IMR-90 (cell line): ENCODE results near the gene CCDC7. TPM values are rescaled to one million over a fixed set of nuclear protein-coding genes. Genes with fewer than 3 reads are reported as not detected.

Experiments
- ATAC-seq: fragments of 200-7000 bp; cut with Tn5 transposase; 2 replicates; pipeline ENCODE4 v1.9.1; 2020; ENCODE audit warnings: low read depth, mild to moderate bottlenecking, moderate library complexity
- BruUV-seq: library from RNA; stranded (reverse); fragments of 400-500 nt; replicated peaks from 2 replicates; lab custom pipeline; 2021; lab: Mats Ljungman, UMichigan
- CTCF ChIA-PET: fragments of 300-600 bp; formaldehyde crosslinking; extraction: SDS; loops from one replicate; lab custom pipeline; 2021; ENCODE audit warnings: antibody characterized with exemption; lab: Yijun Ruan, JAX
- POLR2A ChIA-PET: fragments of 300-600 bp; sonication (Branson Sonifier 250); formaldehyde crosslinking; loops from one replicate; lab custom pipeline; 2022; ENCODE audit warnings: antibody characterized with exemption; ENCODE audit not compliant: unreplicated experiment; lab: Charles Lee
- DNase-seq: peaks from one replicate; pipeline ENCODE4 v3.0.0; 2013
- H2AFZ ChIP-seq: replicated peaks from 2 replicates; pipeline ENCODE3; 2013; ENCODE audit warnings: low read length, mild to moderate bottlenecking; ENCODE audit not compliant: poor library complexity
- H2AK5ac ChIP-seq: 2 replicates; pipeline ENCODE4 v1.6.1; 2013; ENCODE audit warnings: low read depth, low read length, inconsistent platforms
- H2AK9ac ChIP-seq: replicated peaks from 2 replicates; pipeline ENCODE3; 2013; ENCODE audit warnings: mild to moderate bottlenecking, low read depth, low read length, moderate library complexity; ENCODE audit not compliant: poor library complexity
- H2BK120ac ChIP-seq: 2 replicates; pipeline ENCODE4 v1.6.1; 2013; ENCODE audit warnings: low read depth, low read length, inconsistent platforms
- H2BK15ac ChIP-seq: 3 replicates; pipeline ENCODE4 v1.6.1; 2013; ENCODE audit warnings: low read depth, low read length, inconsistent platforms
- H2BK20ac ChIP-seq: 2 replicates; pipeline ENCODE4 v1.6.1; 2013; ENCODE audit warnings: low read depth, mild to moderate bottlenecking, inconsistent platforms, low read length, moderate library complexity
- H2BK5ac ChIP-seq: 2 replicates; pipeline ENCODE4 v1.6.1; 2013; ENCODE audit warnings: mild to moderate bottlenecking, low read depth, low read length, inconsistent platforms; ENCODE audit not compliant: poor library complexity, severe bottlenecking
- H3K14ac ChIP-seq: replicated peaks from 2 replicates; pipeline ENCODE4 v1.6.1; 2013; ENCODE audit warnings: low read depth, low read length, inconsistent platforms
- H3K18ac ChIP-seq: 2 replicates; pipeline ENCODE4 v1.6.1; 2013; ENCODE audit warnings: low read depth, low read length, control low read depth
- H3K23ac ChIP-seq: 2 replicates; pipeline ENCODE4 v1.6.1; 2013; ENCODE audit warnings: low read depth, low read length, inconsistent platforms
- H3K27ac ChIP-seq: 2 replicates; pipeline ENCODE4 v1.5.1; 2013; ENCODE audit warnings: mild to moderate bottlenecking, control low read depth, low read length; ENCODE audit not compliant: insufficient read depth
- H3K27me3 ChIP-seq: 2 replicates; pipeline ENCODE4 v1.6.1; 2013; ENCODE audit warnings: low read length; ENCODE audit not compliant: control insufficient read depth, insufficient read depth
- H3K36me3 ChIP-seq: 2 replicates; pipeline ENCODE4 v1.6.1; 2013; ENCODE audit warnings: low read length, mixed read lengths; ENCODE audit not compliant: control insufficient read depth, insufficient read depth
- H3K4ac ChIP-seq: 2 replicates; pipeline ENCODE4 v1.6.1; 2013; ENCODE audit warnings: low read depth, low read length, inconsistent platforms
- H3K4me1 ChIP-seq: 2 replicates; pipeline ENCODE4 v1.6.1; 2013; ENCODE audit warnings: low read length, mixed read lengths; ENCODE audit not compliant: control insufficient read depth, insufficient read depth
- H3K4me2 ChIP-seq: 2 replicates; pipeline ENCODE4 v1.6.1; 2013; ENCODE audit warnings: low read depth, mild to moderate bottlenecking, control low read depth, low read length, moderate library complexity
- H3K4me3 ChIP-seq: 2 replicates; pipeline ENCODE4 v1.5.1; 2013; ENCODE audit warnings: low read depth, mild to moderate bottlenecking, control low read depth, low read length, moderate library complexity; ENCODE audit not compliant: insufficient read depth
- H3K56ac ChIP-seq: 2 replicates; pipeline ENCODE4 v1.6.1; 2013; ENCODE audit warnings: low read length, inconsistent platforms; ENCODE audit not compliant: insufficient read depth; ENCODE audit errors: extremely low read depth
- H3K79me1 ChIP-seq, 2 experiments: 2 replicates each; pipeline ENCODE4 v1.6.1; 2013; ENCODE audit warnings: low read length in 2 of 2, inconsistent platforms in 1 of 2, low read depth in 1 of 2
- H3K9ac ChIP-seq: 2 replicates; pipeline ENCODE4 v1.6.1; 2013; ENCODE audit warnings: low read depth, low read length, control low read depth
- H3K9me1 ChIP-seq: 2 replicates; pipeline ENCODE4 v1.6.1; 2013; ENCODE audit warnings: low read length, inconsistent platforms; ENCODE audit not compliant: insufficient read depth
- H3K9me3 ChIP-seq: 2 replicates; pipeline ENCODE4 v1.6.1; 2013; ENCODE audit warnings: low read length; ENCODE audit not compliant: control insufficient read depth, insufficient read depth
- H4K20me1 ChIP-seq: 2 replicates; pipeline ENCODE4 v1.6.1; 2013; ENCODE audit warnings: low read length, inconsistent platforms; ENCODE audit not compliant: insufficient read depth
- H4K5ac ChIP-seq: 2 replicates; pipeline ENCODE4 v1.6.1; 2013; ENCODE audit warnings: mild to moderate bottlenecking, low read depth, low read length, control low read depth
- H4K8ac ChIP-seq, 2 experiments: 2 replicates each; pipeline ENCODE4 v1.6.1; 2013; ENCODE audit warnings: low read depth in 2 of 2, low read length in 2 of 2, control low read depth in 1 of 2, inconsistent platforms in 1 of 2
- H4K91ac ChIP-seq: 2 replicates; pipeline ENCODE4 v1.6.1; 2013; ENCODE audit warnings: low read depth, low read length, inconsistent platforms; ENCODE audit not compliant: insufficient read depth
- BHLHE40 ChIP-seq: fragments of 150-350 bp; IDR thresholded peaks from 2 replicates; pipeline ENCODE4 v1.6.1; 2016; ENCODE audit warnings: mild to moderate bottlenecking, low read depth, low read length
- CEBPB ChIP-seq: IDR thresholded peaks from 2 replicates; pipeline ENCODE4 v1.6.1; 2012; ENCODE audit warnings: low read depth, low read length, improper control_type of control experiment
- CHD1 ChIP-seq: IDR thresholded peaks from 2 replicates; pipeline ENCODE4 v1.6.1; 2012; ENCODE audit warnings: low read depth, low read length, improper control_type of control experiment
- CTCF ChIP-seq: conservative IDR thresholded peaks from 2 replicates; pipeline ENCODE4 v1.5.1; 2012; ENCODE audit warnings: mild to moderate bottlenecking, low read depth, low read length, improper control_type of control experiment
- FOS ChIP-seq: fragments of 150-350 bp; IDR thresholded peaks from 2 replicates; pipeline ENCODE4 v1.6.1; 2016; ENCODE audit warnings: low read depth, low read length
- MAFK ChIP-seq: IDR thresholded peaks from 2 replicates; pipeline ENCODE4 v1.6.1; 2012; ENCODE audit warnings: low read depth, low read length, improper control_type of control experiment
- MAZ ChIP-seq: IDR thresholded peaks from 2 replicates; pipeline ENCODE4 v1.6.1; 2012; ENCODE audit warnings: low read depth, mild to moderate bottlenecking, low read length, improper control_type of control experiment, moderate library complexity, borderline replicate concordance
- MXI1 ChIP-seq: IDR thresholded peaks from 2 replicates; pipeline ENCODE4 v1.6.1; 2012; ENCODE audit warnings: low read depth, mild to moderate bottlenecking, low read length, moderate library complexity, borderline replicate concordance
- NFE2L2 ChIP-seq: fragments of 150-350 bp; IDR thresholded peaks from 2 replicates; pipeline ENCODE4 v1.6.1; 2016; ENCODE audit warnings: low read depth, mild to moderate bottlenecking, low read length
- RAD21 ChIP-seq: IDR thresholded peaks from 2 replicates; pipeline ENCODE4 v1.6.1; 2012; ENCODE audit warnings: low read length, improper control_type of control experiment
- RCOR1 ChIP-seq: IDR thresholded peaks from 2 replicates; pipeline ENCODE4 v1.6.1; 2012; ENCODE audit warnings: mild to moderate bottlenecking, low read length, improper control_type of control experiment; ENCODE audit not compliant: insufficient replicate concordance
- RFX5 ChIP-seq: IDR thresholded peaks from 2 replicates; pipeline ENCODE4 v1.8.0; 2012; ENCODE audit warnings: low read depth, mild to moderate bottlenecking, low read length, moderate library complexity
- SMC3 ChIP-seq: fragments of 150-350 bp; IDR thresholded peaks from 2 replicates; pipeline ENCODE4 v1.6.1; 2016; ENCODE audit warnings: low read depth, mild to moderate bottlenecking, antibody characterized with exemption, low read length, moderate library complexity
- WGBS, 2 experiments: methylation state at CpG; one replicate each; pipeline versions ENCODE4 v1.1.5 to v1.1.7; 2013; ENCODE audit warnings: missing lambda C conversion rate in 2 of 2; ENCODE audit not compliant: insufficient read length in 1 of 2; ENCODE audit errors: extremely low coverage in 2 of 2; 5-methylcytosine and 5-hydroxymethylcytosine counted together
- dilution Hi-C: fragments of 300-500 bp; cut with HindIII; formaldehyde crosslinking; loops from one replicate; pipeline ENCODE4 v1.14.3; 2018; ENCODE audit warnings: low sequenced_read_pairs; ENCODE audit not compliant: unreplicated experiment
- in situ Hi-C: fragments of 300-500 bp; cut with MboI; formaldehyde crosslinking; loops from 3 replicates; pipeline ENCODE4 v1.14.3; 2019; ENCODE audit warnings: low sequenced_read_pairs, inconsistent platforms, mixed read lengths
- intact Hi-C: fragments of 100-400 bp; cut with micrococcal nuclease; formaldehyde crosslinking; loops from 2 replicates; pipeline ENCODE4 v1.10.0; 2022
- polyA plus RNA-seq, 3 experiments: library from polyadenylated mRNA; depleted of rRNA; stranded (reverse); fragments of >200 nt; gene quantifications; 2 replicates each; pipeline ENCODE4 v1.2.3, GENCODE V29; 2012; ENCODE audit warnings: low replicate concordance in 1 of 3
- total RNA-seq: library from RNA; depleted of rRNA; stranded (reverse); fragments of >200 nt; gene quantifications from 2 replicates; pipeline ENCODE4 v1.2.3, GENCODE V29; 2012
- TF ChIP-seq, protein P1 (sequence below): fragments of 150-350 bp; IDR thresholded peaks from 2 replicates; pipeline ENCODE4 v1.6.1; 2016; ENCODE audit warnings: low read depth, mild to moderate bottlenecking, low read length, moderate library complexity, borderline replicate concordance

Gene CCDC7
- total and polyA plus RNA-seq, 2 of the 4 experiments (the other 2 are of a cell fraction) = 0.74 to 4.3 TPM

GRCh38 chr10:32415361-32415760 lies 30.6 kb upstream of the CCDC7 start:
- H4K8ac ChIP-seq = no peak overlapping the region; a peak in 1 of 4 replicates
- dilution Hi-C loops = no loop called here
- H3K9me1 ChIP-seq = no peaks in the 10 kb centered on the region
- H3K27me3 ChIP-seq = no peaks in the 10 kb centered on the region
- no peak overlapping the region for H3K4ac ChIP-seq
- no peaks in the 10 kb centered on the region for H4K20me1 ChIP-seq
- no peaks in the 10 kb centered on the region for H3K9me3 ChIP-seq
- DNase-seq (no peak), ATAC-seq (no peak)
- H2AK9ac ChIP-seq = no peak overlapping the region
- H2BK120ac ChIP-seq = no peak overlapping the region
- H3K79me1 ChIP-seq = no peaks in the 10 kb centered on the region
- no peak overlapping the region for H2BK5ac ChIP-seq
- H2BK20ac ChIP-seq = no peak overlapping the region
- ChIA-PET CTCF (no interaction called here), POLR2A (no interaction called here)
- H2AK5ac ChIP-seq = no peak overlapping the region
- H3K4me3 ChIP-seq = no peak overlapping the region
- H3K23ac ChIP-seq = no peak overlapping the region
- no peak overlapping the region for H2AFZ ChIP-seq
- TF ChIP-seq CEBPB (no peak), BHLHE40 (no peak), MAFK (no peak), CHD1 (no peak), RCOR1 (no peak), RFX5 (no peak), MAZ (no peak), SMC3 (no peak), MXI1 (no peak), NFE2L2 (no peak), CTCF (no peak), RAD21 (no peak), FOS (no peak)
- TF ChIP-seq, protein P1, sequence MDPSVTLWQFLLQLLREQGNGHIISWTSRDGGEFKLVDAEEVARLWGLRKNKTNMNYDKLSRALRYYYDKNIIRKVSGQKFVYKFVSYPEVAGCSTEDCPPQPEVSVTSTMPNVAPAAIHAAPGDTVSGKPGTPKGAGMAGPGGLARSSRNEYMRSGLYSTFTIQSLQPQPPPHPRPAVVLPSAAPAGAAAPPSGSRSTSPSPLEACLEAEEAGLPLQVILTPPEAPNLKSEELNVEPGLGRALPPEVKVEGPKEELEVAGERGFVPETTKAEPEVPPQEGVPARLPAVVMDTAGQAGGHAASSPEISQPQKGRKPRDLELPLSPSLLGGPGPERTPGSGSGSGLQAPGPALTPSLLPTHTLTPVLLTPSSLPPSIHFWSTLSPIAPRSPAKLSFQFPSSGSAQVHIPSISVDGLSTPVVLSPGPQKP = no peak
- H3K27ac ChIP-seq = no peak overlapping the region
- H3K9ac ChIP-seq = no peak overlapping the region
- no peaks in the 10 kb centered on the region for H3K36me3 ChIP-seq
- H3K18ac ChIP-seq = no peak overlapping the region
- no peak overlapping the region for H4K5ac ChIP-seq
- no TSS peak for BruUV-seq
- no peak overlapping the region for H3K4me2 ChIP-seq
- no CpG with 5 or more reads among the region's 2 CpGs for whole genome bisulfite sequencing, 2 experiments
- no peak overlapping the region for H2BK15ac ChIP-seq
- in situ Hi-C loops = no loop called here
- H3K4me1 ChIP-seq = peaks cover 9% of the 10 kb centered on the region
- intact Hi-C loops = no loop called here
- no peak overlapping the region for H3K56ac ChIP-seq
- H4K91ac ChIP-seq = no peak overlapping the region
- H3K14ac ChIP-seq = no peak overlapping the region
